Left lung (tissue), 10 donors: ENCODE data around the gene BMP5. TPM values are rescaled to one million over a fixed set of nuclear protein-coding genes. Genes with fewer than 3 reads are reported as not detected.

Source experiments
- ATAC-seq: fragments of 200-7000 bp; cut with Tn5 transposase; one replicate; pipeline ENCODE4 v1.9.1; 2020; ENCODE audit warnings: moderate library complexity
- DNase-seq, 4 donors: peaks; one replicate each; pipeline ENCODE4 v3.0.0-alpha.2; 2013 to 2020
- H3K27ac ChIP-seq, 2 donors: fragments of 200-600 bp; sonication (generic) in 1 of 2; one replicate each; pipeline versions ENCODE4 v1.5.0 to v1.8.0; 2020 to 2021
- H3K27me3 ChIP-seq, 2 donors: fragments of 200-600 bp; sonication (generic) in 1 of 2; one replicate each; pipeline versions ENCODE4 v1.5.0 to v1.8.0; 2020 to 2021
- H3K36me3 ChIP-seq, 2 donors: fragments of 200-600 bp; sonication (generic) in 1 of 2; one replicate each; pipeline versions ENCODE4 v1.5.0 to v1.8.0; 2020 to 2021
- H3K4me1 ChIP-seq, 2 donors: fragments of 200-600 bp; one replicate each; pipeline ENCODE4 v1.8.0; 2021
- H3K4me3 ChIP-seq, 2 donors: fragments of 200-600 bp; sonication (generic) in 1 of 2; one replicate each; pipeline versions ENCODE4 v1.5.0 to v1.8.0; 2020 to 2021; ENCODE audit warnings: mild to moderate bottlenecking in 1 of 2
- H3K9me3 ChIP-seq, 2 donors: fragments of 200-600 bp; sonication (generic) in 1 of 2; one replicate each; pipeline versions ENCODE4 v1.5.0 to v1.8.0; 2020 to 2021
- intact Hi-C, 2 donors: fragments of 100-400 bp; cut with DNase I; formaldehyde crosslinking; loops; one replicate each; pipeline versions ENCODE4 v1.11.2 to v1.14.2; 2022
- polyA plus RNA-seq, 6 donors: library from polyadenylated mRNA; unstranded; fragments of 120-200 nt; gene quantifications; one replicate each; pipeline ENCODE4 v1.2.1, GENCODE V29; 2013; ENCODE audit not compliant: insufficient read length in 6 of 6
- total RNA-seq, 2 donors: library from RNA; stranded (reverse); fragmentation: NEBNext Ultra II Directional; extraction: Animal tissue kit (Norgen Biotek cat#: 25700); gene quantifications; one replicate each; pipeline ENCODE4 v1.2.1, GENCODE V29; 2021
- TF ChIP-seq, protein P1 (sequence below), 2 donors: fragments of 200-600 bp; sonication (generic) in 1 of 2; IDR thresholded peaks; one replicate each; pipeline versions ENCODE4 v1.5.0 to v1.8.0; 2021; ENCODE audit warnings: antibody characterized with exemption in 2 of 2
- donor health status: DM: no; HTN: yes; CAD: no.
- donor health status: DM: no; HTN: no; CAD: no.

Gene BMP5
- total and polyA plus RNA-seq, 8 donors: 12.7 to 88.6 (median 74.2) TPM

DNA sequence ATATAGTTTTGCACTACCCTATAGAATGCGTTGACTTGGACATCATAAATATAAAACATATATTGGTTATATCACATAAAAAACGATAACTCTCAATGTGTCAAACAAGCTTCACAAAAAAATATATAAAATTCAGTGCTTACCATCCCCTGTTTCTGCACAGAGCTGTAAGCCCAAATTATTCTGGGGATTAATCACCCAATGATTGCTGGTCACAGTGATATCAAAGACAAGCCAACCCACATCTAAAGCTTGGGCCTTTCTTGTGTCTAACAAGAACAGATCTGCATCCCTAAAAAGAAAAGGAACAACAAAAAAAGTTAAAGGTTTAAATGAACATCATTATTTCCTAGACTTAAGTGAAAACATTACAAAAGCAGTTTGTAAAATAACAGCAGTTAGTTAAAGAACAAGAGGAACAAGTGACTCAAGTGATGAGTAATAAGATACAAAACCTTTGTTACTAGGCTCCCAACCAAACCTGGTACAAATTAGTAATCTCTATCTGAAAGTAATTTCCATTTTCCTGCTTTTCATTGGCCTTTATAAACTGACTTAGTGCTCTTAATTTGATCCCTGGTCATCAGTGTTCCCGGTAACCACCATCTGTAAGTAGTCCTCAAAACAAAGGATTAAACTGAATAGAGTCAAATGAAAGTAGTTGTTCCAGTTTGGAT, 81.1 kb downstream of the BMP5 start:
- intact Hi-C loops: no loop called here
- no peak for ATAC-seq

DNA sequence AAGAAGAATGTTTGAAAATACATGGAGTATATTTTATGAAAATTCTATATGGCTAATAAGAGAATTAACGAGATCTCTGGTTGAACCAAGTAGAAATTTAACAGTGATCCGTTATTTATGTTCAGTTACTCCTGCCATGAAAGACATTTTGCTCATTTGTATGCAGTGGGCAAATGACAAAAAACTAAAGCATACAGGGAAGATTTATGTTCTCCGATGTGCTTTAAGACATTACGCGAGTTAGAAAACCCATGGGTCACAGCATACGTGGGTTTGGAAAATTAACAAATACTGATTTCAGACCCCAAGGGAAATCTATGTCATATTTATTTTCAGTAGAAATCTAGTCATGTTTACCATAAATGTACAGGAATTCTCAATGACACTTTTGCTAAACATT, 90.1 kb downstream of the BMP5 start:
- TF ChIP-seq, protein P1, sequence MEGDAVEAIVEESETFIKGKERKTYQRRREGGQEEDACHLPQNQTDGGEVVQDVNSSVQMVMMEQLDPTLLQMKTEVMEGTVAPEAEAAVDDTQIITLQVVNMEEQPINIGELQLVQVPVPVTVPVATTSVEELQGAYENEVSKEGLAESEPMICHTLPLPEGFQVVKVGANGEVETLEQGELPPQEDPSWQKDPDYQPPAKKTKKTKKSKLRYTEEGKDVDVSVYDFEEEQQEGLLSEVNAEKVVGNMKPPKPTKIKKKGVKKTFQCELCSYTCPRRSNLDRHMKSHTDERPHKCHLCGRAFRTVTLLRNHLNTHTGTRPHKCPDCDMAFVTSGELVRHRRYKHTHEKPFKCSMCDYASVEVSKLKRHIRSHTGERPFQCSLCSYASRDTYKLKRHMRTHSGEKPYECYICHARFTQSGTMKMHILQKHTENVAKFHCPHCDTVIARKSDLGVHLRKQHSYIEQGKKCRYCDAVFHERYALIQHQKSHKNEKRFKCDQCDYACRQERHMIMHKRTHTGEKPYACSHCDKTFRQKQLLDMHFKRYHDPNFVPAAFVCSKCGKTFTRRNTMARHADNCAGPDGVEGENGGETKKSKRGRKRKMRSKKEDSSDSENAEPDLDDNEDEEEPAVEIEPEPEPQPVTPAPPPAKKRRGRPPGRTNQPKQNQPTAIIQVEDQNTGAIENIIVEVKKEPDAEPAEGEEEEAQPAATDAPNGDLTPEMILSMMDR (IDR thresholded peaks at IDR 0.05): no peak
- intact Hi-C loops: no loop called here
- no peaks in the 10 kb centered on the region for H3K27me3 ChIP-seq
- DNase-seq: no peak
- H3K9me3 ChIP-seq: no peaks in the 10 kb centered on the region
- no peak overlapping the region for H3K27ac ChIP-seq
- ATAC-seq: no peak
- H3K4me3 ChIP-seq: no peak overlapping the region
- H3K4me1 ChIP-seq: no peaks in the 10 kb centered on the region
- no peaks in the 10 kb centered on the region for H3K36me3 ChIP-seq

More for the DNA sequence above, 81.1 kb downstream of the BMP5 start:
- H3K27me3 ChIP-seq: no peaks in the 10 kb centered on the region
- TF ChIP-seq, protein P1 (IDR thresholded peaks at IDR 0.05): no peak
- no peaks in the 10 kb centered on the region for H3K36me3 ChIP-seq
- H3K4me3 ChIP-seq: no peak overlapping the region
- no peak for DNase-seq
- no peak overlapping the region for H3K27ac ChIP-seq
- H3K9me3 ChIP-seq: no peaks in the 10 kb centered on the region
- H3K4me1 ChIP-seq: no peaks in the 10 kb centered on the region

DNA sequence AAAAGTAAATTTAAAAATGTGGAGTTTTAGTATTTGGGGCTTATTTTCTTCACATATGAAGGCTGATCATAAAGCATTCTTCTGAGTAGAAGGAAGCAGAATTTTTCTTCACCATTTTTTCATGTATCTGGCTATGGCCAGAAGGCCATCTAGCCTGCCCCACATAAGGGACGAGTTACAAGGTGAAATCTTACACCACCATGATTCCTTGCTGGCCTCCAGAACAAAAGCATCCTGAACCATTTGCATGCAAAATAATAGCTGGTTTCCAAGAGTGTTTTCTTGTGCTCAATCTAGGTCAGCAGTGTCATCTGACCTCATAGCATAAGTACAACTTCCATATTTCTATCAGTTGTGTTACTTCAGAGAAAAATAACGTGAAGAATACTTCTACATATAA, 93.1 kb downstream of the BMP5 start:
- ATAC-seq: no peak
- Histone ChIP-seq H3K27me3 (no peaks in the 10 kb centered on the region), H3K9me3 (no peaks in the 10 kb centered on the region), H3K4me3 (no peak overlapping the region), H3K36me3 (no peaks in the 10 kb centered on the region), H3K4me1 (no peaks in the 10 kb centered on the region), H3K27ac (no peak overlapping the region)
- intact Hi-C loops: no loop called here
- TF ChIP-seq, protein P1 (IDR thresholded peaks at IDR 0.05): no peak
- no peak for DNase-seq

DNA sequence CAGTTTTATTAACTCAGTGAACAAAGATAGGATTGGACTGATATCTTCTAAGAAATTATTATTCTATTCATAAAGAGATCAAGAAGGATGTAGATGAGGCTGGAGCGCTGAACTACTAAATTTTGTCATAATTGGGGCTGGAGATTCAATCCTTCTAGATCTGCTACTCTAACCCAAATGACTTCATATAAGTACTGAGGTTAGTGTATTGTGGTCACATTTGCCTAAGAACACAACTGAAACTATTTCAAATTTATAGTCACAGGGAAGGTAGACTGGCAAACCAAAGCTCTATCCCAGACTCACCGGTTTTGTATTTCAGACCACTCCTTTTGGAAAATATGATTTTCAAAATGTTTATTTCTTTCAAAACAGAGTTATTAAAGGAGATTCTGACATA, 96.7 kb downstream of the BMP5 start:
- no peak overlapping the region for H3K27ac ChIP-seq
- TF ChIP-seq, protein P1 (IDR thresholded peaks at IDR 0.05): no peak
- H3K4me1 ChIP-seq: peaks cover 5 to 6% of the 10 kb centered on the region in 2 donors
- no peak for DNase-seq
- H3K36me3 ChIP-seq: no peaks in the 10 kb centered on the region
- intact Hi-C loops: no loop called here
- no peak for ATAC-seq
- H3K27me3 ChIP-seq: no peaks in the 10 kb centered on the region
- H3K4me3 ChIP-seq: no peak overlapping the region
- H3K9me3 ChIP-seq: no peaks in the 10 kb centered on the region

DNA sequence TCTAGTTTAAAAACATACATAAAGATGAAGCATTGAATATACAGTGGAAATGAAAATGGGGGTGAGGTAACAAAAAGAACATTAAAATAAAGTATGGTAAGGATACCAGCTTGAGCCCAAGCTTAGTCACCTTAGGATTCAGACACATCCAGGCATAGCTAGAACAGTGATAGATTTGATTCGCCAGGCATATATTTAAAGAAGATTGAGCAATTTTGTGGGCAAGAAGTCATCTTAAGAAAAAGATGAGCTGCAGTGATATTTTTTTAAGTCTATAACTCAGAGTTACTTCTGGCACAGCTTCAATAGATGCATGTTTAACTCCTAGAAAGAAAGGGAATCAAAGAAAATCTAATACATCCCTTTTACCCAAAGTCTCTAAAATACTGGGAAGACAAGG, 97.9 kb downstream of the BMP5 start:
- intact Hi-C loops: no loop called here
- Histone ChIP-seq H3K27ac (no peak overlapping the region), H3K9me3 (no peaks in the 10 kb centered on the region), H3K4me1 (peaks cover 6 to 8% of the 10 kb centered on the region in 2 donors), H3K36me3 (no peaks in the 10 kb centered on the region), H3K27me3 (no peaks in the 10 kb centered on the region), H3K4me3 (no peak overlapping the region)
- TF ChIP-seq, protein P1 (IDR thresholded peaks at IDR 0.05): no peak
- ATAC-seq: no peak
- DNase-seq: no peak
